Measurements from ENCODE around the gene CACNG6. TPM values are rescaled to one million over a fixed set of nuclear protein-coding genes. Genes with fewer than 3 reads are reported as not detected.

CACNG6 gene
- total RNA-seq, 2 experiments from 2014 or later = not detected

- peaks cover 2% of the 10 kb centered on the region for H3K4me1 Mint-ChIP-seq (ENCODE audit: low read depth)
- CTCF ChIA-PET = interaction anchor here (0.9 kb wide), 1 partner anchor 21 kb away, joined by 3 read pairs; no protein-coding TSS in a partner anchor
- ATAC-seq (no peak), DNase-seq (no peak)
- no peaks in the 10 kb centered on the region for H3K9me3 Mint-ChIP-seq (ENCODE audit: insufficient read depth)
- H3K27me3 Mint-ChIP-seq (ENCODE audit: low read depth) = peaks cover 2% of the 10 kb centered on the region
- H3K36me3 Mint-ChIP-seq (ENCODE audit: low read depth) = no peaks in the 10 kb centered on the region
- H3K4me3 Mint-ChIP-seq = no peak overlapping the region
- POLR2A ChIA-PET = no interaction called here
- H3K27ac Mint-ChIP-seq = no peak overlapping the region
Measured at GRCh38 chr19:54014920-54015560, 23.6 kb downstream of the CACNG6 start.

- POLR2A ChIA-PET = no interaction called here
- ATAC-seq = no peak
- no peak overlapping the region for H3K4me3 Mint-ChIP-seq
- no peak for DNase-seq
- peaks cover 6% of the 10 kb centered on the region for H3K4me1 Mint-ChIP-seq (ENCODE audit: low read depth)
- no peak overlapping the region for H3K27ac Mint-ChIP-seq
- CTCF ChIA-PET = interaction anchor here (0.8 kb wide), 1 partner anchor 165 kb away, joined by 3 read pairs; no protein-coding TSS in a partner anchor
- no peaks in the 10 kb centered on the region for H3K36me3 Mint-ChIP-seq (ENCODE audit: low read depth)
- H3K27me3 Mint-ChIP-seq (ENCODE audit: low read depth) = peaks cover 4% of the 10 kb centered on the region
- no peaks in the 10 kb centered on the region for H3K9me3 Mint-ChIP-seq (ENCODE audit: insufficient read depth)
Measured at GRCh38 chr19:54017261-54017660, 25.8 kb downstream of the CACNG6 start.

- ATAC-seq (no peak), DNase-seq (no peak)
- H3K4me1 Mint-ChIP-seq (ENCODE audit: low read depth) = peaks cover 13% of the 10 kb centered on the region
- no peak overlapping the region for H3K27ac Mint-ChIP-seq
- H3K27me3 Mint-ChIP-seq (ENCODE audit: low read depth) = peaks cover 10% of the 10 kb centered on the region
- ChIA-PET POLR2A (interaction anchor here (0.6 kb wide), 1 partner anchor 1746 kb away, joined by 3 read pairs; no protein-coding TSS in a partner anchor), CTCF (interaction anchor here (1.1 to 1.5 kb wide), 2 partner anchors 9 to 10 kb away, joined by 5 to 6 read pairs; no protein-coding TSS in a partner anchor)
- H3K36me3 Mint-ChIP-seq (ENCODE audit: low read depth) = no peaks in the 10 kb centered on the region
- no peak overlapping the region for H3K4me3 Mint-ChIP-seq
- H3K9me3 Mint-ChIP-seq (ENCODE audit: insufficient read depth) = no peaks in the 10 kb centered on the region
Measured at GRCh38 chr19:54021363-54021762, 29.9 kb downstream of the CACNG6 start.

GRCh38 chr19:54021932-54022331 lies 30.5 kb downstream of the CACNG6 start:
- H3K9me3 Mint-ChIP-seq (ENCODE audit: insufficient read depth) = no peaks in the 10 kb centered on the region
- peaks cover 13% of the 10 kb centered on the region for H3K4me1 Mint-ChIP-seq (ENCODE audit: low read depth)
- ChIA-PET CTCF (interaction anchor here (1.3 to 3.5 kb wide), 3 partner anchors 8 to 229 kb away, joined by 5 to 29 read pairs (median 6); no protein-coding TSS in a partner anchor), POLR2A (no interaction called here)
- no peak overlapping the region for H3K27ac Mint-ChIP-seq
- peaks cover 10% of the 10 kb centered on the region for H3K27me3 Mint-ChIP-seq (ENCODE audit: low read depth)
- DNase-seq = no peak
- ATAC-seq = no peak
- no peaks in the 10 kb centered on the region for H3K36me3 Mint-ChIP-seq (ENCODE audit: low read depth)
- no peak overlapping the region for H3K4me3 Mint-ChIP-seq

- Mint-ChIP-seq H3K27me3 (ENCODE audit: low read depth) (peaks cover 10% of the 10 kb centered on the region), H3K4me3 (no peak overlapping the region), H3K9me3 (ENCODE audit: insufficient read depth) (no peaks in the 10 kb centered on the region), H3K27ac (no peak overlapping the region), H3K4me1 (ENCODE audit: low read depth) (peaks cover 13% of the 10 kb centered on the region), H3K36me3 (ENCODE audit: low read depth) (no peaks in the 10 kb centered on the region)
- ChIA-PET CTCF (interaction anchor here (1.1 to 3.5 kb wide), 15 partner anchors 10 to 251 kb away, joined by 3 to 29 read pairs (median 4); partner anchors contain the start of gene MBOAT7), POLR2A (interaction anchor here (1.3 kb wide), 1 partner anchor 180 kb away, joined by 3 read pairs; no protein-coding TSS in a partner anchor)
- no peak for ATAC-seq
- DNase-seq = no peak
Measured at GRCh38 chr19:54023191-54023590, 31.8 kb downstream of the CACNG6 start.

- no peak overlapping the region for H3K4me3 Mint-ChIP-seq
- no peaks in the 10 kb centered on the region for H3K36me3 Mint-ChIP-seq (ENCODE audit: low read depth)
- ChIA-PET CTCF (interaction anchor here (0.9 to 3.5 kb wide), 11 partner anchors 16 to 241 kb away, joined by 3 to 29 read pairs (median 4); no protein-coding TSS in a partner anchor), POLR2A (no interaction called here)
- no peak overlapping the region for H3K27ac Mint-ChIP-seq
- DNase-seq = no peak
- no peaks in the 10 kb centered on the region for H3K9me3 Mint-ChIP-seq (ENCODE audit: insufficient read depth)
- no peak for ATAC-seq
- H3K4me1 Mint-ChIP-seq (ENCODE audit: low read depth) = peaks cover 13% of the 10 kb centered on the region
- H3K27me3 Mint-ChIP-seq (ENCODE audit: low read depth) = peaks cover 14% of the 10 kb centered on the region
Measured at GRCh38 chr19:54024660-54025059, 33.2 kb downstream of the CACNG6 start.

- H3K4me3 Mint-ChIP-seq = no peak overlapping the region
- POLR2A ChIA-PET = no interaction called here
- DNase-seq = no peak
- no peaks in the 10 kb centered on the region for H3K36me3 Mint-ChIP-seq (ENCODE audit: low read depth)
- CTCF ChIA-PET = no interaction called here
- no peaks in the 10 kb centered on the region for H3K9me3 Mint-ChIP-seq (ENCODE audit: insufficient read depth)
- H3K27me3 Mint-ChIP-seq (ENCODE audit: low read depth) = peaks cover 14% of the 10 kb centered on the region
- H3K27ac Mint-ChIP-seq = no peak overlapping the region
- peaks cover 7% of the 10 kb centered on the region for H3K4me1 Mint-ChIP-seq (ENCODE audit: low read depth)
- ATAC-seq = no peak
Measured at GRCh38 chr19:54026656-54027055, 35.2 kb downstream of the CACNG6 start.

GRCh38 chr19:54029301-54029700 lies 37.9 kb downstream of the CACNG6 start:
- ATAC-seq (no peak), DNase-seq (no peak)
- H3K27me3 Mint-ChIP-seq (ENCODE audit: low read depth) = peaks cover 12% of the 10 kb centered on the region
- no peaks in the 10 kb centered on the region for H3K36me3 Mint-ChIP-seq (ENCODE audit: low read depth)
- CTCF ChIA-PET = interaction anchor here (1.1 to 2.3 kb wide), 17 partner anchors 8 to 257 kb away, joined by 3 to 27 read pairs (median 4); no protein-coding TSS in a partner anchor
- H3K27ac Mint-ChIP-seq = no peak overlapping the region
- POLR2A ChIA-PET = no interaction called here
- H3K9me3 Mint-ChIP-seq (ENCODE audit: insufficient read depth) = no peaks in the 10 kb centered on the region
- H3K4me3 Mint-ChIP-seq = no peak overlapping the region
- H3K4me1 Mint-ChIP-seq (ENCODE audit: low read depth) = no peaks in the 10 kb centered on the region

GRCh38 chr19:54029930-54030490 lies 38.6 kb downstream of the CACNG6 start:
- H3K36me3 Mint-ChIP-seq (ENCODE audit: low read depth) = no peaks in the 10 kb centered on the region
- POLR2A ChIA-PET = no interaction called here
- H3K4me1 Mint-ChIP-seq (ENCODE audit: low read depth) = no peaks in the 10 kb centered on the region
- peak; percentile 68 for DNase-seq
- H3K9me3 Mint-ChIP-seq (ENCODE audit: insufficient read depth) = no peaks in the 10 kb centered on the region
- no peak overlapping the region for H3K27ac Mint-ChIP-seq
- ATAC-seq = peak; percentile 39
- H3K27me3 Mint-ChIP-seq (ENCODE audit: low read depth) = peaks cover 12% of the 10 kb centered on the region
- CTCF ChIA-PET = interaction anchor here (0.6 to 2.3 kb wide), 24 partner anchors 8 to 261 kb away, joined by 3 to 27 read pairs (median 4); no protein-coding TSS in a partner anchor
- H3K4me3 Mint-ChIP-seq = no peak overlapping the region

- ChIA-PET CTCF (interaction anchor here (1.0 to 1.8 kb wide), 6 partner anchors 10 to 238 kb away, joined by 3 to 7 read pairs (median 4); no protein-coding TSS in a partner anchor), POLR2A (no interaction called here)
- H3K4me1 Mint-ChIP-seq (ENCODE audit: low read depth) = no peaks in the 10 kb centered on the region
- H3K9me3 Mint-ChIP-seq (ENCODE audit: insufficient read depth) = no peaks in the 10 kb centered on the region
- H3K36me3 Mint-ChIP-seq (ENCODE audit: low read depth) = no peaks in the 10 kb centered on the region
- DNase-seq = no peak
- H3K27me3 Mint-ChIP-seq (ENCODE audit: low read depth) = peaks cover 11% of the 10 kb centered on the region
- ATAC-seq = no peak
- no peak overlapping the region for H3K4me3 Mint-ChIP-seq
- H3K27ac Mint-ChIP-seq = no peak overlapping the region
Measured at GRCh38 chr19:54030895-54031586, 39.6 kb downstream of the CACNG6 start.

GRCh38 chr19:54035215-54036178 lies 44.1 kb downstream of the CACNG6 start:
- ChIA-PET CTCF (interaction anchor here (1.0 to 1.4 kb wide), 2 partner anchors 12 to 242 kb away, joined by 3 to 6 read pairs; no protein-coding TSS in a partner anchor), POLR2A (no interaction called here)
- DNase-seq (no peak), ATAC-seq (no peak)
- H3K9me3 Mint-ChIP-seq (ENCODE audit: insufficient read depth) = no peaks in the 10 kb centered on the region
- H3K27ac Mint-ChIP-seq = no peak overlapping the region
- no peaks in the 10 kb centered on the region for H3K4me1 Mint-ChIP-seq (ENCODE audit: low read depth)
- H3K4me3 Mint-ChIP-seq = no peak overlapping the region
- H3K27me3 Mint-ChIP-seq (ENCODE audit: low read depth) = peaks cover 5% of the 10 kb centered on the region
- no peaks in the 10 kb centered on the region for H3K36me3 Mint-ChIP-seq (ENCODE audit: low read depth)

All from activated CD8-positive, alpha-beta T cell treated with anti-CD3 and anti-CD28 coated beads, Interleukin-2, amount 10 ng/mL, durations not matched to agents 7 days and 5 days (primary cell).